GM23338 (cell line): ENCODE measurements around the gene WIF1.

ENCODE experiments used
- CREB1 ChIP-seq: fragments of 250-450 bp; sonication (Bioruptor Pico); IDR thresholded peaks from 2 replicates; pipeline ENCODE4 v1.5.0; 2020; ENCODE audit warnings: low read depth, mild to moderate bottlenecking, moderate library complexity
- EZH2 ChIP-seq: fragments of 200-600 bp; sonication (generic); IDR thresholded peaks from one replicate; pipeline ENCODE4 v1.8.0; 2017; ENCODE audit warnings: antibody characterized with exemption, mild to moderate bottlenecking, low read depth; ENCODE audit not compliant: unreplicated experiment
- EZH2phosphoT487 ChIP-seq: fragments of 200-600 bp; sonication (generic); IDR thresholded peaks from one replicate; pipeline ENCODE4 v1.8.1; 2018; ENCODE audit warnings: antibody characterized with exemption; ENCODE audit not compliant: unreplicated experiment
- JUNB ChIP-seq: IDR thresholded peaks from one replicate; pipeline ENCODE4 v1.6.1; 2016; ENCODE audit warnings: antibody characterized with exemption; ENCODE audit not compliant: unreplicated experiment
- NANOG ChIP-seq: IDR thresholded peaks from 2 replicates; pipeline ENCODE4 v1.6.1; 2016; ENCODE audit warnings: antibody characterized with exemption, borderline replicate concordance
- POLR2AphosphoS5 ChIP-seq: IDR thresholded peaks from 2 replicates; pipeline ENCODE4 v1.6.1; 2016; ENCODE audit warnings: antibody characterized with exemption, low read depth
- STAT1 ChIP-seq: IDR thresholded peaks from one replicate; pipeline ENCODE4 v1.6.1; 2016; ENCODE audit warnings: antibody characterized with exemption; ENCODE audit not compliant: unreplicated experiment
- ZNF114 ChIP-seq: fragments of 250-450 bp; sonication (Bioruptor Pico); IDR thresholded peaks from 2 replicates; pipeline ENCODE4 v1.5.0; 2020; ENCODE audit warnings: mild to moderate bottlenecking, moderate library complexity
- ZNF331 ChIP-seq: fragments of 250-450 bp; sonication (Bioruptor Pico); IDR thresholded peaks from 2 replicates; pipeline ENCODE4 v1.5.0; 2020; ENCODE audit warnings: low read depth, mild to moderate bottlenecking, moderate library complexity
- TF ChIP-seq, protein P1 (sequence below), 2 experiments: fragments of 200-600 bp in 1 of 2; sonication (generic) in 1 of 2; conservative IDR thresholded peaks; 2 replicates each; pipeline versions ENCODE4 v1.5.1 to v1.6.1; 2016 to 2017; ENCODE audit warnings: antibody characterized with exemption in 2 of 2, low read depth in 2 of 2, mild to moderate bottlenecking in 2 of 2, moderate library complexity in 1 of 2
- TF ChIP-seq, protein P2 (sequence below): IDR thresholded peaks from one replicate; pipeline ENCODE4 v1.6.1; 2018; ENCODE audit warnings: antibody characterized with exemption; ENCODE audit not compliant: unreplicated experiment
- TF ChIP-seq, protein P3 (sequence below): IDR thresholded peaks from 2 replicates; pipeline ENCODE4 v1.6.1; 2016; ENCODE audit warnings: antibody characterized with exemption

DNA sequence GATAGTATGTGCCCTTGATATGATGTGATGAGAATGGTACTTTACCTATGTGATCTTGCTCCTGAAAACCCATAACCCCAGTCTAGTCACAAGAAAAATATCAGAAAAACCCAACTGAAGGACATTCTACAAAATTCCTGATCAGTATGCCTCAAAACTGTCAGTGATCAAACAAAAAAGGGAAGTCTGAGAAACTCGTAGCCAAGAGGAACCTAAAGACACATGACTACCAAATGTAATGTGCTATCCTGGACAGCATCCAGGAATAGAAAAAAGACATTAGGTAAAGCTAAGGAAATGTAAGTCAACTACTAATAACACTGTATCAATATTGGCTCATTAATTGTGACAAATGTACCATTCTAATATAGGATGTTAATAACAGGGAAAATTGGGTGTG, 4.1 kb upstream of the WIF1 start:
- TF ChIP-seq, protein P1, sequence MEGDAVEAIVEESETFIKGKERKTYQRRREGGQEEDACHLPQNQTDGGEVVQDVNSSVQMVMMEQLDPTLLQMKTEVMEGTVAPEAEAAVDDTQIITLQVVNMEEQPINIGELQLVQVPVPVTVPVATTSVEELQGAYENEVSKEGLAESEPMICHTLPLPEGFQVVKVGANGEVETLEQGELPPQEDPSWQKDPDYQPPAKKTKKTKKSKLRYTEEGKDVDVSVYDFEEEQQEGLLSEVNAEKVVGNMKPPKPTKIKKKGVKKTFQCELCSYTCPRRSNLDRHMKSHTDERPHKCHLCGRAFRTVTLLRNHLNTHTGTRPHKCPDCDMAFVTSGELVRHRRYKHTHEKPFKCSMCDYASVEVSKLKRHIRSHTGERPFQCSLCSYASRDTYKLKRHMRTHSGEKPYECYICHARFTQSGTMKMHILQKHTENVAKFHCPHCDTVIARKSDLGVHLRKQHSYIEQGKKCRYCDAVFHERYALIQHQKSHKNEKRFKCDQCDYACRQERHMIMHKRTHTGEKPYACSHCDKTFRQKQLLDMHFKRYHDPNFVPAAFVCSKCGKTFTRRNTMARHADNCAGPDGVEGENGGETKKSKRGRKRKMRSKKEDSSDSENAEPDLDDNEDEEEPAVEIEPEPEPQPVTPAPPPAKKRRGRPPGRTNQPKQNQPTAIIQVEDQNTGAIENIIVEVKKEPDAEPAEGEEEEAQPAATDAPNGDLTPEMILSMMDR (conservative IDR thresholded peaks at IDR 0.05; ENCODE audit: low read depth in 2 of 2) = no peak
- no peak for TF ChIP-seq JUNB
- TF ChIP-seq ZNF331 (CRISPR knock-in tag) = no peak
- TF ChIP-seq POLR2AphosphoS5 = no peak
- no peak for TF ChIP-seq EZH2phosphoT487
- TF ChIP-seq EZH2 = no peak
- TF ChIP-seq, protein P2, sequence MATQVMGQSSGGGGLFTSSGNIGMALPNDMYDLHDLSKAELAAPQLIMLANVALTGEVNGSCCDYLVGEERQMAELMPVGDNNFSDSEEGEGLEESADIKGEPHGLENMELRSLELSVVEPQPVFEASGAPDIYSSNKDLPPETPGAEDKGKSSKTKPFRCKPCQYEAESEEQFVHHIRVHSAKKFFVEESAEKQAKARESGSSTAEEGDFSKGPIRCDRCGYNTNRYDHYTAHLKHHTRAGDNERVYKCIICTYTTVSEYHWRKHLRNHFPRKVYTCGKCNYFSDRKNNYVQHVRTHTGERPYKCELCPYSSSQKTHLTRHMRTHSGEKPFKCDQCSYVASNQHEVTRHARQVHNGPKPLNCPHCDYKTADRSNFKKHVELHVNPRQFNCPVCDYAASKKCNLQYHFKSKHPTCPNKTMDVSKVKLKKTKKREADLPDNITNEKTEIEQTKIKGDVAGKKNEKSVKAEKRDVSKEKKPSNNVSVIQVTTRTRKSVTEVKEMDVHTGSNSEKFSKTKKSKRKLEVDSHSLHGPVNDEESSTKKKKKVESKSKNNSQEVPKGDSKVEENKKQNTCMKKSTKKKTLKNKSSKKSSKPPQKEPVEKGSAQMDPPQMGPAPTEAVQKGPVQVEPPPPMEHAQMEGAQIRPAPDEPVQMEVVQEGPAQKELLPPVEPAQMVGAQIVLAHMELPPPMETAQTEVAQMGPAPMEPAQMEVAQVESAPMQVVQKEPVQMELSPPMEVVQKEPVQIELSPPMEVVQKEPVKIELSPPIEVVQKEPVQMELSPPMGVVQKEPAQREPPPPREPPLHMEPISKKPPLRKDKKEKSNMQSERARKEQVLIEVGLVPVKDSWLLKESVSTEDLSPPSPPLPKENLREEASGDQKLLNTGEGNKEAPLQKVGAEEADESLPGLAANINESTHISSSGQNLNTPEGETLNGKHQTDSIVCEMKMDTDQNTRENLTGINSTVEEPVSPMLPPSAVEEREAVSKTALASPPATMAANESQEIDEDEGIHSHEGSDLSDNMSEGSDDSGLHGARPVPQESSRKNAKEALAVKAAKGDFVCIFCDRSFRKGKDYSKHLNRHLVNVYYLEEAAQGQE = no peak
- TF ChIP-seq NANOG = no peak
- no peak for TF ChIP-seq CREB1 (CRISPR knock-in tag)
- TF ChIP-seq ZNF114 (CRISPR knock-in tag) = no peak
- no peak for TF ChIP-seq STAT1
- TF ChIP-seq, protein P3, sequence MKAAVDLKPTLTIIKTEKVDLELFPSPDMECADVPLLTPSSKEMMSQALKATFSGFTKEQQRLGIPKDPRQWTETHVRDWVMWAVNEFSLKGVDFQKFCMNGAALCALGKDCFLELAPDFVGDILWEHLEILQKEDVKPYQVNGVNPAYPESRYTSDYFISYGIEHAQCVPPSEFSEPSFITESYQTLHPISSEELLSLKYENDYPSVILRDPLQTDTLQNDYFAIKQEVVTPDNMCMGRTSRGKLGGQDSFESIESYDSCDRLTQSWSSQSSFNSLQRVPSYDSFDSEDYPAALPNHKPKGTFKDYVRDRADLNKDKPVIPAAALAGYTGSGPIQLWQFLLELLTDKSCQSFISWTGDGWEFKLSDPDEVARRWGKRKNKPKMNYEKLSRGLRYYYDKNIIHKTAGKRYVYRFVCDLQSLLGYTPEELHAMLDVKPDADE = no peak
